Measurements from ENCODE around the gene NTNG2.

GRCh38 chr9:132150256-132150655 lies 11.6 kb upstream of the NTNG2 start:
- TF ChIP-seq ZNF8 (CRISPR knock-in tag; IDR thresholded peaks at IDR 0.05), result no peak
- TF ChIP-seq GLIS3 (CRISPR knock-in tag; IDR thresholded peaks at IDR 0.05), result no peak
- TF ChIP-seq ZNF565 (CRISPR knock-in tag; conservative IDR thresholded peaks at IDR 0.05; ENCODE audit: low read depth), result no peak
- TF ChIP-seq ZFP3 (CRISPR knock-in tag; IDR thresholded peaks at IDR 0.05), result no peak
- no peak for TF ChIP-seq TOX (CRISPR knock-in tag; IDR thresholded peaks at IDR 0.05; ENCODE audit: borderline replicate concordance)
- TF ChIP-seq, protein P1, sequence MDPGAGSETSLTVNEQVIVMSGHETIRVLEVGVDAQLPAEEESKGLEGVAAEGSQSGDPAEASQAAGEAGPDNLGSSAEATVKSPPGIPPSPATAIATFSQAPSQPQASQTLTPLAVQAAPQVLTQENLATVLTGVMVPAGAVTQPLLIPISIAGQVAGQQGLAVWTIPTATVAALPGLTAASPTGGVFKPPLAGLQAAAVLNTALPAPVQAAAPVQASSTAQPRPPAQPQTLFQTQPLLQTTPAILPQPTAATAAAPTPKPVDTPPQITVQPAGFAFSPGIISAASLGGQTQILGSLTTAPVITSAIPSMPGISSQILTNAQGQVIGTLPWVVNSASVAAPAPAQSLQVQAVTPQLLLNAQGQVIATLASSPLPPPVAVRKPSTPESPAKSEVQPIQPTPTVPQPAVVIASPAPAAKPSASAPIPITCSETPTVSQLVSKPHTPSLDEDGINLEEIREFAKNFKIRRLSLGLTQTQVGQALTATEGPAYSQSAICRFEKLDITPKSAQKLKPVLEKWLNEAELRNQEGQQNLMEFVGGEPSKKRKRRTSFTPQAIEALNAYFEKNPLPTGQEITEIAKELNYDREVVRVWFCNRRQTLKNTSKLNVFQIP (CRISPR knock-in tag; IDR thresholded peaks at IDR 0.05; ENCODE audit: borderline replicate concordance, low read depth), result no peak
- TF ChIP-seq ESRRG (CRISPR knock-in tag; IDR thresholded peaks at IDR 0.05), result no peak
- no peak for TF ChIP-seq BACH2 (CRISPR knock-in tag; IDR thresholded peaks at IDR 0.05; ENCODE audit: borderline replicate concordance)
- no peak for TF ChIP-seq ARNTL (CRISPR knock-in tag; IDR thresholded peaks at IDR 0.05; ENCODE audit: borderline replicate concordance, low read depth)
- TF ChIP-seq CSDC2 (CRISPR knock-in tag; IDR thresholded peaks at IDR 0.05), result no peak
- no peak for TF ChIP-seq RARB (CRISPR knock-in tag; IDR thresholded peaks at IDR 0.05)
- no peak for TF ChIP-seq TCF4 (CRISPR knock-in tag; IDR thresholded peaks at IDR 0.05; ENCODE audit: borderline replicate concordance)
- no peak for TF ChIP-seq OSR1 (CRISPR knock-in tag; IDR thresholded peaks at IDR 0.05)
